GM12801 (cell line): ENCODE data around the gene AGFG1.

ENCODE experiments used
- TF ChIP-seq, protein P1 (sequence below): IDR thresholded peaks from one replicate; pipeline ENCODE4 v1.5.1; 2011; ENCODE audit warnings: control low read depth; ENCODE audit not compliant: insufficient read length; ENCODE audit errors: extremely low read depth

AGFG1 gene

DNA sequence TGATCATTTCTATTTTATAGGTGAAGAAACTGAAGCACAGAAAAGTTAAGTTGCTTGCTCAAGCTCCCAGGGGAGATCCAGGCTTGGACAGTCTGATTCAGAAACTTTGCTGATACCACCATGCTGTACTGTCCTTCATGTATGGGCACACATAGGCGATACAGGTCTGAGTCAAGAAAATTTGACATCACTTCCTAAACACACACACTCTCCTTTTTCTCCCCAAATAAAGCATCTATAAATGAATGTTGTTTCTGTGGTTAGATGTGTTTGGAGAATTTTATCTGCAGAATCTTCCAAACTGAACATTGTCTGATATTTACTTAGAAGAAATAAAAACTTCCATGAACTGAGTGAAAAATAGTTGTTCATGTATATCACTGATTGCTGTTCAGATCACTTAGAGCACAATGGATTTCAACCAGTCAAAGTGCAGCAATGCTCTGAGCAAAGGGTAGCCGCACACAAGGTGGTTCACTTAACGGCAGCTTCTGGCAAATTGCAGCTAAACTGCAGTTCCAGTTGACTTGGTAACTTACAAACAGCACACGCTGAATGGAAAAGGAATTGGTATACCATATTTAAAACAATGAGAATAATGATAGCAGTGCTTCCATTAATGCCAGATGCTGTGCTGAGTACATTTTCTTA, 10.0 kb upstream of the AGFG1 start:
- TF ChIP-seq, protein P1, sequence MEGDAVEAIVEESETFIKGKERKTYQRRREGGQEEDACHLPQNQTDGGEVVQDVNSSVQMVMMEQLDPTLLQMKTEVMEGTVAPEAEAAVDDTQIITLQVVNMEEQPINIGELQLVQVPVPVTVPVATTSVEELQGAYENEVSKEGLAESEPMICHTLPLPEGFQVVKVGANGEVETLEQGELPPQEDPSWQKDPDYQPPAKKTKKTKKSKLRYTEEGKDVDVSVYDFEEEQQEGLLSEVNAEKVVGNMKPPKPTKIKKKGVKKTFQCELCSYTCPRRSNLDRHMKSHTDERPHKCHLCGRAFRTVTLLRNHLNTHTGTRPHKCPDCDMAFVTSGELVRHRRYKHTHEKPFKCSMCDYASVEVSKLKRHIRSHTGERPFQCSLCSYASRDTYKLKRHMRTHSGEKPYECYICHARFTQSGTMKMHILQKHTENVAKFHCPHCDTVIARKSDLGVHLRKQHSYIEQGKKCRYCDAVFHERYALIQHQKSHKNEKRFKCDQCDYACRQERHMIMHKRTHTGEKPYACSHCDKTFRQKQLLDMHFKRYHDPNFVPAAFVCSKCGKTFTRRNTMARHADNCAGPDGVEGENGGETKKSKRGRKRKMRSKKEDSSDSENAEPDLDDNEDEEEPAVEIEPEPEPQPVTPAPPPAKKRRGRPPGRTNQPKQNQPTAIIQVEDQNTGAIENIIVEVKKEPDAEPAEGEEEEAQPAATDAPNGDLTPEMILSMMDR: no peak

DNA sequence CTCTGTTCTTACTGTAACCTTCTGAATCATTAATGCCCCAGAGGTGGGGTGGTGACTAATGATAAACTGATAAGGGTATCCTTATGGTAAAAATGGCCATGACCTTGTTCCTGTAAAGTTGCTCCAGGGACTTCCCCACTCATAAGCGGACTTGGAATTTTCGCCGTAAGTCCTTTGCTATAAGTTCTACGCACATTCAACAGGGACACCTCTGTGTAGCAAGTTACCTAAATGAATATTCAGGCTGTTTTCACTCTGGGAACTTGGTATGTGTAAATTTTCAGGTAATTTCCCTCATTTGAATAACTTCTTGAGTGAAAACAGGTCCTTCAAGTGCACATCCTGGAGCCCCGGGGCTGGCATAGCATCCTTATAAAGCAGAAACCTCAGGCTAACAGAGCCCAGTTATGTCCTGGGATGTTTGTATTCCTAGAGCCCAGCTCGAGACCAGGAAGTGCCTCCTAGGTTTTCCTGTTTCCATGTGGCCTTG, 9.4 kb upstream of the AGFG1 start:
- TF ChIP-seq, protein P1: no peak

DNA sequence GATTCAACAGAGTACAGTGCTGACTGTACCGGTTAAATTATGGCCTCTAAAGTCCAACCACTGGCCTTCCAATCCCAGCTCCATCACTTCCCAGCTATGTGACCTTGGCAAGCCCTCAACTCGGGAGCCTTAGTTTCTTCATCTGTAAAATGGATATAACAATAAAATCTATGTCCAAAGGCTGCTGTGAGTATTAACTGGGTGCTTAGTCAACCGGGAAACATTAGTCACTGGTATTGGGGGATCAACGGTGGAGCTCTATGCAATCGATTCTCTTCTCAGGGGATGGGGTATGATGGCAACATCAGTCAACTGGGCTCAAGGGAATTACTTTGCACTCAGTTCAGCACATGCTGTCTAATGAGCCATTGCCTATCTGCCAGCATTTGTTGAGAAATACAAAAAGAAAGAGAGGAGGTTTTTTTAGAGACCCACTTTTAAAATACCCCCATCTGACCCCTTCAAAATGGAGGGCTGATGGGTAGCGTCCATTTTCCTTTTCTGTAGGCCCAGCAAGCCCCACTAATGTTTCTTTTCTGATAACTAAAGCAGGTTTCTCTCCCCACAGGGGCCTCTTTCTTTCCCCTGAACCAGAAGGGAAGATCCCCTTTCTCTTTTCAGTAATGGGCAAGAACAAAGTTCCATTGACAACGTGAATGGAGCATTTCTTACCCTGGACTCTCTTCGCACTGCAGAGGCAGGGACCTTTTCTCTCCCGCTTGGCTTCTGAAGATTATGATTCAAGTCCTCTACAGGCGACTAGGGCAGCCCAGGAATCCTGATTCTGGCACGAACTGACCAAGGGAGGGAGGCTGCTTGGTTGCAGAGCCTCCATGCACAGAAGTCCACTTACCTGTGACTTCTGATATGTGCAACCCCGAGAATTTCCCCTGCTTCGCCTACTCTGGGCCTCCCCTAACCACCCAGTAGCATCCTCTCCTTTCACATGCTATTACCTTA, 8.7 kb upstream of the AGFG1 start:
- TF ChIP-seq, protein P1: no peak

DNA sequence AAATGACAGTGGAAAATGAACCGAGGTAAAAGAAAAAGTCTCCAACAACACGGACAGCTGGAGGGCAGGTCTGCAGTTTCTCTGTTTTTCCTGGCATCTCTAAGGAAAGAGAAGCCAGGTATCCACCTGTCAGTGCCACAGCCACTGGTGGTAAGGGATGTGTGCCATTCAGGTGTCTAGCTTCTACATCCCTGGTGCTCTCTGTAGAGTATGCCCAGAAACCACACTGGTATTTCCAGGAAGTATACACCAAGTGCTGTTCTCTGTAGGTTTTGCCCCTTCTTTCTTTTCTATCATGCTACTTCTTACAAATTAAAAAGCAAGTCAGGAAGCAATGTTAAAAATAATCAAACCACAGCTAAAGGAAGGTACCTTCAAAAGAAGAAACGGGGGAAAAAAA, 7.6 kb upstream of the AGFG1 start:
- TF ChIP-seq, protein P1: no peak

DNA sequence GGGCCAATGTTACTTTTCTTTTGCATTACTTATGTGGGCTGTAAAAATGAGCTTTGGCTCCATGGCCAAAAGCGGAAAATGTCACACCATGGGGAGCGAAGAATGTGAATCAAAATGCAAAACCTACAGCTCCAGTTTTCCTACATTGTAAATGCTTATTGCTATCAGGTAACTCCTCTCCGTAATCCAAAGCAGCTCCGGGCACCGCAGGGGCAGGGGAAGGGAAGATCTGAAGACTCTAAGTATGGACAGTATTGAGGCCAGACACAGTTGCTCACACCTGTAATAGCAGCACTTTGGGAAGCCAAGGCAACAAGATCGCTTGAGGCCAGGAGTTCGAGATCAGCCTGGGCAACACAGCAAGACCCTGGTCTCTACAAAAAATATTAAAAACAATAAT, 7.1 kb upstream of the AGFG1 start:
- TF ChIP-seq, protein P1: no peak

DNA sequence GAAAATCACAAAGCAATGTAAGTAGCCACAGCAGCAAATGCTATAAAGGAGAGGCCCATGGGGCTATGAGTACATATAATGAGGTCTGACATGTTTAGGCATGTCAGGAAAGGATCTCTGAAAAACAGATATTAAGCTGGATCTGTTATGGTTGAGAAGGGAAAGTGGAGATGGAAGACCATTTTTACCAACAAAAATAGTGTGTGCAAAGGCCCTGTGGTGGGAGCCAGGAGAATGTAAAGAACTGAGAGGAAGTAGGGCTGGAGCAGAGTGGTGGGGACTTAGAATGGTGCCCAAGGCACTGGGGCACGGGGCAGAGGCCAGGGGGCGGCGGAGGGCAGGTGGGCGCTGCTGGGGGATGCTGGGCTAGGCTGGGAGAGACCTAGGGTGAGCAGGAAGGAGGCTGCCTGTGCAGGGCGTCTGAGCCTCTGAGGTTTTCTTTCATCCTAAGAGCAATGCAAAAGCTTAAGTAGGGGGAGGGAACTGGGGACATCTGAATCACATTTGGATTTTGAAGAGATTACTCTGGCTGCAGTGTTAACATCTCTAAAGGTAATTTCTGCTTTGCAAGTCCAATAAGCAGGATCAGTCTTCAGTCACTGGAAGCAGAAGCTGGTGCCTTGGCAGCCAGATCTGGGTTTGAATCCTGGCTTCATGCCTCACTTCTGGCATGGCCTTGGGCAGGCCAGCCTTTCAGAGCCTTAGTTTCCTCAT, 4.9 kb upstream of the AGFG1 start:
- TF ChIP-seq, protein P1: no peak

DNA sequence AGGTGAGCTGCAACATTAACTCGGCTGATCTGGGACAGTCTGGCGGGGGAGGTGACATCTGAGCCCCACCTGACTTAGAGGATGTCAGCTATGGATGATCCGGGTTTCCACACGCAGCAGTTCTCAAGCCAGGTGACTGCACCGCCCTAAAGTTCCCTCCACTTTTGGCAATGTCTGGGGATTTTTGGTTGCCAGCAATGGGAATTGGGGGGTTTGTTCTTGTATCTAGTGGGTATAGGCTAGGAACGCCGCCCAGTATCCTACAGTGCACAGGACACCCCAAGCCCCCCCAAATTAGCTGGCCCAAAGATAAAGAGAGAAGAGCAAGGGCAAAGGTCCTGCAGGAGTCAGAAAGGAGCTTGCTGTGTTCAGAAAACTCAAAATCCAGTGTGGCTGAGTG, 544 bp upstream of the AGFG1 start:
- TF ChIP-seq, protein P1: no peak
